WERI-Rb-1 (cell line): ENCODE measurements around the gene ANG.

Source experiments
- DNase-seq: peaks from one replicate; pipeline ENCODE4 v3.0.0-alpha.2; 2020
- H3K27ac ChIP-seq: fragments of 250-450 bp; sonication (Bioruptor Pico); 2 replicates; pipeline ENCODE4 v1.5.1; 2020; ENCODE audit warnings: mild to moderate bottlenecking, moderate library complexity
- H3K27me3 ChIP-seq: fragments of 250-450 bp; sonication (Bioruptor Pico); 2 replicates; pipeline ENCODE4 v1.5.1; 2021; ENCODE audit warnings: mild to moderate bottlenecking, low read depth, moderate library complexity; ENCODE audit not compliant: insufficient read depth, severe bottlenecking
- H3K36me3 ChIP-seq: fragments of 250-450 bp; sonication (Bioruptor Pico); 2 replicates; pipeline ENCODE4 v1.5.1; 2020; ENCODE audit warnings: mild to moderate bottlenecking, moderate library complexity
- H3K4me3 ChIP-seq: 2 replicates; pipeline ENCODE4 v1.5.1; 2011; ENCODE audit warnings: low read depth, mild to moderate bottlenecking, control low read depth, low read length
- H3K9me3 ChIP-seq: fragments of 250-450 bp; sonication (Bioruptor Pico); 2 replicates; pipeline ENCODE4 v1.5.1; 2021; ENCODE audit warnings: mild to moderate bottlenecking, moderate library complexity; ENCODE audit not compliant: severe bottlenecking
- CTCF ChIP-seq: IDR thresholded peaks from 2 replicates; pipeline ENCODE4 v1.5.1; 2011; ENCODE audit warnings: low read depth, mild to moderate bottlenecking, control low read depth, inconsistent platforms, low read length

The ANG gene

GRCh38 chr14:20652996-20653975 lies 35.3 kb upstream of the ANG start:
- H3K36me3 ChIP-seq = no peaks in the 10 kb centered on the region
- H3K4me3 ChIP-seq = no peak overlapping the region
- no peak overlapping the region for H3K27ac ChIP-seq
- DNase-seq = no peak
- TF ChIP-seq CTCF = no peak
- H3K9me3 ChIP-seq = peaks cover 2% of the 10 kb centered on the region
- peaks cover 85% of the 10 kb centered on the region for H3K27me3 ChIP-seq

GRCh38 chr14:20655851-20656250 lies 32.7 kb upstream of the ANG start:
- Histone ChIP-seq H3K9me3 (peaks cover 2% of the 10 kb centered on the region), H3K4me3 (no peak overlapping the region), H3K36me3 (no peaks in the 10 kb centered on the region), H3K27ac (no peak overlapping the region), H3K27me3 (peaks cover 87% of the 10 kb centered on the region)
- no peak for TF ChIP-seq CTCF
- DNase-seq = no peak

- Histone ChIP-seq H3K27me3 (peaks cover 88% of the 10 kb centered on the region), H3K4me3 (no peak overlapping the region), H3K36me3 (no peaks in the 10 kb centered on the region), H3K27ac (no peak overlapping the region), H3K9me3 (peaks cover 2% of the 10 kb centered on the region)
- DNase-seq = no peak
- no peak for TF ChIP-seq CTCF
Observed at GRCh38 chr14:20656274-20656673, 32.3 kb upstream of the ANG start.

- H3K4me3 ChIP-seq = no peak overlapping the region
- H3K36me3 ChIP-seq = no peaks in the 10 kb centered on the region
- DNase-seq = no peak
- peaks cover 85% of the 10 kb centered on the region for H3K27me3 ChIP-seq
- TF ChIP-seq CTCF = no peak
- H3K27ac ChIP-seq = no peak overlapping the region
- H3K9me3 ChIP-seq = peaks cover 2% of the 10 kb centered on the region
Observed at GRCh38 chr14:20657216-20658211, 31.1 kb upstream of the ANG start.

GRCh38 chr14:20658246-20658645 lies 30.3 kb upstream of the ANG start:
- H3K27me3 ChIP-seq = peaks cover 82% of the 10 kb centered on the region
- DNase-seq = no peak
- H3K27ac ChIP-seq = no peak overlapping the region
- H3K9me3 ChIP-seq = peaks cover 2% of the 10 kb centered on the region
- no peak overlapping the region for H3K4me3 ChIP-seq
- H3K36me3 ChIP-seq = no peaks in the 10 kb centered on the region
- TF ChIP-seq CTCF = no peak
